ENCODE data around the gene VGLL1.

Gene VGLL1

DNA sequence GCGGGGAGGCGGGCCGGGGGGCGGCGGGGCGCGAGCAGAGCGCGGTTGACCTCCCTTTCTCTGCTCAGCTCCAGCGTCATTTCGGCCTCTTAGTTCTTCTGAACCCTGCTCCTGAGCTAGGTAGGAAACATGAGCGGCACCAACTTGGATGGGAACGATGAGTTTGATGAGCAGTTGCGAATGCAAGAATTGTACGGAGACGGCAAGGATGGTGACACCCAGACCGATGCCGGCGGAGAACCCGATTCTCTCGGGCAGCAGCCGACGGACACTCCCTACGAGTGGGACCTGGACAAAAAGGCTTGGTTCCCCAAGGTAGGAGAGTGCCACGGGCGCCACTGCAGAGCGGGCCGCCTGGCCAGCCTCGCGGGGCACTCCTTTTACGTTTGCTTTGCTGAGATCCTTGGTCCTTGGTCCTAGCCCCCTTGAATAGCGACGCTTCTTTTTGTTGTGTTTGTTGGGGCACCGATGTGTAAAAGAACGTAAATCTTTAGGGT is 34.4 kb upstream of the VGLL1 start, which contains the start of gene HTATSF1:
HTATSF1 (plus strand) TSS at position 37 of the 497 bp plus-strand sequence; CDS start at position 130, 93 bp downstream.
- H3K4me3 ChIP-seq, result peak within 1 kb of the TSS; percentile 80
- TF ChIP-seq EZH2 (IDR thresholded peaks at IDR 0.05) (no peak), POLR2AphosphoS5 (IDR thresholded peaks at IDR 0.05; ENCODE audit: borderline replicate concordance, low read depth, low read length) (no peak), FOXP2 (optimal IDR thresholded peaks at IDR 0.05; ENCODE audit: control extremely low read depth, extremely low read length, insufficient read depth) (no peak)
- peaks cover 27% of the 10 kb centered on the region for H3K36me3 ChIP-seq (ENCODE audit: insufficient read depth, low read length)
- H3K9me3 ChIP-seq (ENCODE audit: low read depth, low read length), result no peaks in the 10 kb centered on the region
- no peak for DNase-seq (ENCODE audit: low read depth, low spot score)
- peak within 1 kb of the TSS; percentile 93 for H3K27ac ChIP-seq
- H3K9ac ChIP-seq (ENCODE audit: insufficient read length), result peak within 1 kb of the TSS; percentile 85

DNA sequence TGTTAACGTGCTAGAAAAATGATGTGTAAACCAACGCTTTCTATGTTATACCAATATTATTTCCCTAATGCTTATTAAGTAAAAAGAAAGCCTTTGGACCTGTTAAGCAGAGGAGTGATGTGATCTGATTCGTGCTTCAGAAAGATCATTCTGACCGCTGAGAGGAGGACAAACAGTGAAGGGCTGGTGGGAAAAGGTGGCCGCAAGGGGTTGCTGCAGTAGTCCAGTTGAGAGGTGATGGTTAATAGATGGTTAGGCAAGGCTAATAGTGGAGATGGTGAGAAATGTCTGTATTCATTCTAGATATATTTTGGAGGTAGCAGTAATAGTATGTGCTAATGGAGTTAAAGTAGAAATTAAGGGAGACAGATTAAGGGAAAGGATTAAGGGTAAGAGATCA is 12.9 kb upstream of the VGLL1 start:
- no peak overlapping the region for H3K4me3 ChIP-seq
- DNase-seq (ENCODE audit: low read depth, low spot score), result no peak
- TF ChIP-seq EZH2 (IDR thresholded peaks at IDR 0.05) (no peak), POLR2AphosphoS5 (IDR thresholded peaks at IDR 0.05; ENCODE audit: borderline replicate concordance, low read depth, low read length) (no peak), FOXP2 (optimal IDR thresholded peaks at IDR 0.05; ENCODE audit: control extremely low read depth, extremely low read length, insufficient read depth) (no peak)

DNA sequence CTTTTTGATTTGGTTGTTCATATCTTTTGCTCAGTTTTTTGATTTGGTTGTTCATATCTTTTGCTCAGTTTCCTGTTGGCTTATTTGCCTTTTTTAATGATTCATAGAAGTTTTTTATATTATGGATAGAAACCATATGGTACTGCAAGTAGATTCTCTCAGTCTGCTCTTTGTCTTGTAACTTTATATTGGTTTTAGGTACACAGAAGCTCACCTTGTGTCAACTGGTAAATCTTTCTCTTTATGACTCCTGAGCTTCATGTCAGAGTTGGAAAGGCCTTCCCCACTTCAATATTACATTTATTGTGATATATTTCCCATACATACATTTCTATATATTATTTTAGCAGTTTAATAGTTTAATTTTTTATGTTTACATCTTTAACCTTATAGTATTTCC is 8.2 kb upstream of the VGLL1 start:
- Histone ChIP-seq H3K27ac (no peak overlapping the region), H3K36me3 (ENCODE audit: insufficient read depth, low read length) (no peaks in the 10 kb centered on the region), H3K9me3 (ENCODE audit: low read depth, low read length) (no peaks in the 10 kb centered on the region), H3K9ac (ENCODE audit: insufficient read length) (no peak overlapping the region), H3K4me3 (no peak overlapping the region)
- DNase-seq (ENCODE audit: low read depth, low spot score), result no peak
- TF ChIP-seq EZH2 (IDR thresholded peaks at IDR 0.05), result no peak
- no peak for TF ChIP-seq FOXP2 (optimal IDR thresholded peaks at IDR 0.05; ENCODE audit: control extremely low read depth, extremely low read length, insufficient read depth)
- TF ChIP-seq POLR2AphosphoS5 (IDR thresholded peaks at IDR 0.05; ENCODE audit: borderline replicate concordance, low read depth, low read length), result no peak

More for the DNA sequence above, 12.9 kb upstream of the VGLL1 start:
- Histone ChIP-seq H3K27ac (no peak overlapping the region), H3K9ac (ENCODE audit: insufficient read length) (no peak overlapping the region), H3K36me3 (ENCODE audit: insufficient read depth, low read length) (no peaks in the 10 kb centered on the region), H3K9me3 (ENCODE audit: low read depth, low read length) (no peaks in the 10 kb centered on the region)

DNA sequence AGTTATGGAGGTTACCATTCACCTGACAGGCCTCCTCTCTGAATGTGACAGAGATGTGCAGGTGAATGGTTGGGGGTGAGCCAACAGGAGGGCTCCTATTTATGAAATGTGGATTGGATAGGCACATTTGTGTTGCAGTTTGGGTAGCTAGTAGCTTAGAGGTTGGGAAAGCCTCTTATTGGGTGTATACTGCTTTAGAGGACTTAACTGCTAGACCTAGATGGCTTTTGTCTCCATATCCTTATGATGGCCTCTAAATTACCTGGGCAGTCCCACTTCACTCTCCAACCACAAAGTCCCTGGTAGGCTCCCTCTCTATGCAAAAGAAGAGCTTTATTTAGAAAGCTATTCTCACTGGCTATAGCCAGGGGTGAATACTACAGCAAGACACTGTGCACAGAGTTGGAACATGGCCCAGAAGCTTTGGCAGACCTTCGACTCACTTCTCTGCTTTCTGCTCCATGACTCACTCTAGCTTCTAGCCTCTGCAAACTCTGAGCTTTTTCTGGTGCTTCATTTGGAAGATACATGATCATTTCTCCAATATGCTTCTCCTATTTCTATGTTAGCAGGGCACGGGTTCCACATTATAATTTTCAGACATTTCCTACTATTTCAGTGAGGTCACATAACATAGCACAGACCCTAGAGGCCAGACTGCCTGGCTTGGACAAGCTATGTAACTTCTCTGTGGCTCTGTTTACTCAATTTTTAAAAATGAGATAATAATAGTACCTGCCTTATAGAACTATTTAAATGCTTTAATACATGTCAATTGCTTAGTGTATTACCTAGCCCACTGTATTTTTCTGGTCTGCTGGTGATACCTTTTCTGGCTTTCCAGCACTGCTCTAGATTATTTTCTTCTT is 6.0 kb upstream of the VGLL1 start:
- H3K27ac ChIP-seq, result no peak overlapping the region
- H3K4me3 ChIP-seq, result no peak overlapping the region
- DNase-seq (ENCODE audit: low read depth, low spot score), result no peak
- no peaks in the 10 kb centered on the region for H3K36me3 ChIP-seq (ENCODE audit: insufficient read depth, low read length)
- no peak for TF ChIP-seq POLR2AphosphoS5 (IDR thresholded peaks at IDR 0.05; ENCODE audit: borderline replicate concordance, low read depth, low read length)
- TF ChIP-seq FOXP2 (optimal IDR thresholded peaks at IDR 0.05; ENCODE audit: control extremely low read depth, extremely low read length, insufficient read depth), result no peak
- TF ChIP-seq EZH2 (IDR thresholded peaks at IDR 0.05), result no peak
- no peaks in the 10 kb centered on the region for H3K9me3 ChIP-seq (ENCODE audit: low read depth, low read length)
- H3K9ac ChIP-seq (ENCODE audit: insufficient read length), result no peak overlapping the region

DNA sequence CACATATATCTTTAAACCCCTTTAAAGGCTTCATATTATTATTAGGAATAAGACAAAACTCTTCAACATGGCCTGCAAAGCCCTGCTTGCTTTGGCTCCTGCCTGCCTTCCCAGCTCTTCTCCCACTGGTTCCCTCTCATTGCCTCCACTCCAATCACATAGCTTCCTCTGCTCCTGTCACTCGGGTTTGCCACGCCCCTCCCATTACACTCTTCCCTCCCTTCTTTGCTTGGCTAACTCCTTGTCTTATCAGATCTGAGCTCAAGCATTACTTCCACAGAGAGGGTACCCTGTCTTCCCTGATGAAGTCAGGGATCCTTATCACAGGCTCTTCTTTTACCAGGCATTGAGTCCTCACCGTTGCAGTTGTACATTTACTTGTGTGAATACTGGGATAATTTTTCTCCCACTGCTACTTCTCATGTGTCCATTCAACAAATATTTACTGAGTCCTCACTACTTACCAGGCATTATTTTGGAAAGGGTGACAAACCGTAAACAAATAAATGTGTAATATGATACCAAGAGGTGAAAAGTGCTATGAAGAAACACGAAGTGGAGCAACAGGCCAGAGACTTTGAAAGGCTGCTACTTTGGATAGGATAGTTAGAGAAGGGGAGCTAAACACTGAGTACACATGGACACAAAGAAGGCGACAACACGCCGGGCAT is 3.2 kb upstream of the VGLL1 start:
- TF ChIP-seq EZH2 (IDR thresholded peaks at IDR 0.05) (no peak), FOXP2 (optimal IDR thresholded peaks at IDR 0.05; ENCODE audit: control extremely low read depth, extremely low read length, insufficient read depth) (no peak), POLR2AphosphoS5 (IDR thresholded peaks at IDR 0.05; ENCODE audit: borderline replicate concordance, low read depth, low read length) (no peak)
- DNase-seq (ENCODE audit: low read depth, low spot score), result no peak
- no peaks in the 10 kb centered on the region for H3K9me3 ChIP-seq (ENCODE audit: low read depth, low read length)
- no peak overlapping the region for H3K27ac ChIP-seq
- H3K4me3 ChIP-seq, result no peak overlapping the region
- no peak overlapping the region for H3K9ac ChIP-seq (ENCODE audit: insufficient read length)
- no peaks in the 10 kb centered on the region for H3K36me3 ChIP-seq (ENCODE audit: insufficient read depth, low read length)

DNA sequence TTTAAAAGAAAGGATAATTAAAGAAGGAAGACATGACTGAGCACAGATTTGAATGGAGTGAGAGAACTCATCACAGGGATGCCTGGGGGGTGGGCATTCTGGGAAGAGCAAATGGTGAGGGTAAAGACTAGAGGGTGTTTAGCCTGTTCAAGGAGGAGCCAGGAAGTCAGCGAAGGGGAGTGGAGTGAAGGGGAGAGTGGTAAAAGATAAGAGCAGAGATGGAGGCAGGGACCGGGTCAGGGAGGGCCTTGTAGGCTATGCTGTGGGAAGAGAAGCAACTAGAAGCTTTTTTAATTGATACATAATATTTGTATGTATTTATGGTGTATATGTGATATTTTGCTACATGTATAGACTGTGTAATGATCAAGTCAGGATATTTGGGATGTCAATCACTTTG is 2.2 kb upstream of the VGLL1 start:
- Histone ChIP-seq H3K9me3 (ENCODE audit: low read depth, low read length) (no peaks in the 10 kb centered on the region), H3K9ac (ENCODE audit: insufficient read length) (no peak overlapping the region), H3K36me3 (ENCODE audit: insufficient read depth, low read length) (no peaks in the 10 kb centered on the region), H3K4me3 (no peak overlapping the region), H3K27ac (no peak overlapping the region)
- DNase-seq (ENCODE audit: low read depth, low spot score), result no peak
- TF ChIP-seq POLR2AphosphoS5 (IDR thresholded peaks at IDR 0.05; ENCODE audit: borderline replicate concordance, low read depth, low read length) (no peak), EZH2 (IDR thresholded peaks at IDR 0.05) (no peak), FOXP2 (optimal IDR thresholded peaks at IDR 0.05; ENCODE audit: control extremely low read depth, extremely low read length, insufficient read depth) (no peak)

DNA sequence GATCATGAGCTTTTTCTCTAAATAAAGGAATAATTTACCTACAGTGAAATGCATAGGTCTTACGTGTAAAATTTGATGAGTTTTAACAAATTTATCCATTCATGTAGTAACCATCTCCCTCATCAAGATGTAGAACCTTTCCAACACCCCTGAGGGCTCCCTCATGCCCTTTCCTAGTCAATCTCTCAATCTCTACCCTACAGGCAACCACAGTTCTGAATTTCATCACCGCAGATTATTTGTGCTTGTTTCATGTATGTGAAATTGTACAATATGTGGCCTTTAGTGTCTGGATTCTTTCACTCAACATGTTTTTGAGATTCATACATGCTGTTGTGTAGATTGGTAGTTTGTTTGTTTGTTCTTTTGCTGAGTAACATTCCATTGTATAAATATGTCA is 2.1 kb downstream of the VGLL1 start:
- Histone ChIP-seq H3K9ac (ENCODE audit: insufficient read length) (no peak overlapping the region), H3K27ac (no peak overlapping the region), H3K4me3 (no peak overlapping the region), H3K36me3 (ENCODE audit: insufficient read depth, low read length) (no peaks in the 10 kb centered on the region), H3K9me3 (ENCODE audit: low read depth, low read length) (no peaks in the 10 kb centered on the region)
- no peak for DNase-seq (ENCODE audit: low read depth, low spot score)
- no peak for TF ChIP-seq POLR2AphosphoS5 (IDR thresholded peaks at IDR 0.05; ENCODE audit: borderline replicate concordance, low read depth, low read length)
- TF ChIP-seq EZH2 (IDR thresholded peaks at IDR 0.05), result no peak
- no peak for TF ChIP-seq FOXP2 (optimal IDR thresholded peaks at IDR 0.05; ENCODE audit: control extremely low read depth, extremely low read length, insufficient read depth)

DNA sequence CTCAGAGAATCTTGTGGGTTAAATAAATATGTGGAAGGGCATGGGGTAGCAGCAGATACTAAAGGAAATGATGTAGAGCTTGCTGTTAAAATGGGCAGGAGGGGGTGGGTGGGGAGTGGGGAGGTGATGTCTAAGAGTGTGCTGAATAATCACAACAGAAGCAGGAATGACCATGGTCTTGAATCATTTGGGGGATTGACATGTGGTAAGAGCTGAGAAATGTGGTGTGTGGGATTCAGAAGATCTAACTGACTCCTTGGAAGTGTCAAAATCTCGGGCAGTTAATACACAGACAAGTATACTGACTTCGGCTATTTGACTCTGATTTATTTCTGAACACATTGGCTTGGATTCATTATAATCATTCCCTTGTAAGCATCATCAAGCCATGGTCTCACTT is 6.8 kb downstream of the VGLL1 start:
- Histone ChIP-seq H3K9ac (ENCODE audit: insufficient read length) (no peak overlapping the region), H3K27ac (no peak overlapping the region), H3K4me3 (no peak overlapping the region), H3K9me3 (ENCODE audit: low read depth, low read length) (no peaks in the 10 kb centered on the region), H3K36me3 (ENCODE audit: insufficient read depth, low read length) (no peaks in the 10 kb centered on the region)
- DNase-seq (ENCODE audit: low read depth, low spot score), result no peak
- no peak for TF ChIP-seq EZH2 (IDR thresholded peaks at IDR 0.05)
- TF ChIP-seq FOXP2 (optimal IDR thresholded peaks at IDR 0.05; ENCODE audit: control extremely low read depth, extremely low read length, insufficient read depth), result no peak
- TF ChIP-seq POLR2AphosphoS5 (IDR thresholded peaks at IDR 0.05; ENCODE audit: borderline replicate concordance, low read depth, low read length), result no peak
